ENCODE results near the gene RALY. TPM values are rescaled to one million over a fixed set of nuclear protein-coding genes. Genes with fewer than 3 reads are reported as not detected.

The RALY gene
- total RNA-seq, 3 donors from 2014 or later: 152 to 229 (median 215) TPM

DNA sequence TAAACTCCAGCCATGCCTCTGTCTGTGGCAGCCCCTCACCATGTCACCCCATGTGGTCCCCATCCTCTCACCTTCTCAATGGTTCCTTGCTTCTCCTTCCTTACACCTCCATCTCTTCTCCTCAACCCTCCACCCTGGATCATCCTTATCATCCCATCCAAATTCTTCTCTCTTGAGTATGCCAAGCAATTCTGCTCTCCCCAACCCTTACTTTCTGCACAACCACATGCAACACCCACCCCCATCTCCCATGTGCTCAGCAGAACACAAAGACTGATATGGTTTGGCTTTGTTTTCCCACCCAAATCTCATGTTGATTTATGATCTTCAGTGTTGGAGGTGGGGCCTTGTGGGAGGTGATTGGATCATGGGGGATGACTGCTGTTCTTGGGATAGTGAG, 42.5 kb upstream of the RALY start:
- Histone ChIP-seq H3K9me3 (peaks cover 16% of the 10 kb centered on the region), H3K4me1 (ENCODE audit: low read depth) (no peaks in the 10 kb centered on the region), H3K36me3 (ENCODE audit: low read depth) (no peaks in the 10 kb centered on the region), H3K4me3 (no peak overlapping the region)
- intact Hi-C loops (cut with DNase I, micrococcal nuclease): no loop called here
- TF ChIP-seq, protein P1, sequence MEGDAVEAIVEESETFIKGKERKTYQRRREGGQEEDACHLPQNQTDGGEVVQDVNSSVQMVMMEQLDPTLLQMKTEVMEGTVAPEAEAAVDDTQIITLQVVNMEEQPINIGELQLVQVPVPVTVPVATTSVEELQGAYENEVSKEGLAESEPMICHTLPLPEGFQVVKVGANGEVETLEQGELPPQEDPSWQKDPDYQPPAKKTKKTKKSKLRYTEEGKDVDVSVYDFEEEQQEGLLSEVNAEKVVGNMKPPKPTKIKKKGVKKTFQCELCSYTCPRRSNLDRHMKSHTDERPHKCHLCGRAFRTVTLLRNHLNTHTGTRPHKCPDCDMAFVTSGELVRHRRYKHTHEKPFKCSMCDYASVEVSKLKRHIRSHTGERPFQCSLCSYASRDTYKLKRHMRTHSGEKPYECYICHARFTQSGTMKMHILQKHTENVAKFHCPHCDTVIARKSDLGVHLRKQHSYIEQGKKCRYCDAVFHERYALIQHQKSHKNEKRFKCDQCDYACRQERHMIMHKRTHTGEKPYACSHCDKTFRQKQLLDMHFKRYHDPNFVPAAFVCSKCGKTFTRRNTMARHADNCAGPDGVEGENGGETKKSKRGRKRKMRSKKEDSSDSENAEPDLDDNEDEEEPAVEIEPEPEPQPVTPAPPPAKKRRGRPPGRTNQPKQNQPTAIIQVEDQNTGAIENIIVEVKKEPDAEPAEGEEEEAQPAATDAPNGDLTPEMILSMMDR (IDR thresholded peaks at IDR 0.05): no peak
- no peak for ATAC-seq
- no peak for DNase-seq

GRCh38 chr20:33954504-33954903, 39.2 kb upstream of the RALY start:
- intact Hi-C loops (cut with DNase I, micrococcal nuclease): no loop called here
- ATAC-seq (no peak), DNase-seq (no peak)
- Histone ChIP-seq H3K36me3 (ENCODE audit: low read depth) (no peaks in the 10 kb centered on the region), H3K9me3 (no peaks in the 10 kb centered on the region), H3K4me3 (no peak overlapping the region), H3K4me1 (ENCODE audit: low read depth) (no peaks in the 10 kb centered on the region)
- TF ChIP-seq, protein P1 (IDR thresholded peaks at IDR 0.05): no peak

GRCh38 chr20:33963751-33964150, 30.0 kb upstream of the RALY start:
- ATAC-seq: no peak
- intact Hi-C loops (cut with DNase I, micrococcal nuclease): no loop called here
- DNase-seq: no peak
- H3K4me1 ChIP-seq (ENCODE audit: low read depth): no peaks in the 10 kb centered on the region
- TF ChIP-seq, protein P1 (IDR thresholded peaks at IDR 0.05): no peak
- H3K9me3 ChIP-seq: no peaks in the 10 kb centered on the region
- no peaks in the 10 kb centered on the region for H3K36me3 ChIP-seq (ENCODE audit: low read depth)
- no peak overlapping the region for H3K4me3 ChIP-seq

- no peak for ATAC-seq
- intact Hi-C loops (cut with DNase I, micrococcal nuclease): no loop called here
- DNase-seq: no peak
- no peaks in the 10 kb centered on the region for H3K4me1 ChIP-seq (ENCODE audit: low read depth)
- TF ChIP-seq, protein P1 (IDR thresholded peaks at IDR 0.05): no peak
- no peak overlapping the region for H3K4me3 ChIP-seq
- no peaks in the 10 kb centered on the region for H3K9me3 ChIP-seq
- H3K36me3 ChIP-seq (ENCODE audit: low read depth): no peaks in the 10 kb centered on the region
These were observed 29.3 kb upstream of the RALY start for GRCh38 chr20:33964441-33964840.

- Histone ChIP-seq H3K4me3 (no peak overlapping the region), H3K4me1 (ENCODE audit: low read depth) (no peaks in the 10 kb centered on the region), H3K36me3 (ENCODE audit: low read depth) (no peaks in the 10 kb centered on the region), H3K9me3 (no peaks in the 10 kb centered on the region)
- no peak for ATAC-seq
- TF ChIP-seq, protein P1 (IDR thresholded peaks at IDR 0.05): no peak
- no peak for DNase-seq
- intact Hi-C loops (cut with DNase I, micrococcal nuclease): no loop called here
These were observed 26.6 kb upstream of the RALY start for GRCh38 chr20:33967126-33967525.

GRCh38 chr20:33969563-33969962, 24.1 kb upstream of the RALY start:
- TF ChIP-seq, protein P1 (IDR thresholded peaks at IDR 0.05): no peak
- intact Hi-C loops (cut with DNase I, micrococcal nuclease): no loop called here
- H3K4me1 ChIP-seq (ENCODE audit: low read depth): no peaks in the 10 kb centered on the region
- ATAC-seq: no peak
- DNase-seq: no peak
- H3K4me3 ChIP-seq: no peak overlapping the region
- H3K36me3 ChIP-seq (ENCODE audit: low read depth): no peaks in the 10 kb centered on the region
- no peaks in the 10 kb centered on the region for H3K9me3 ChIP-seq
